ENCODE data around the gene ASXL1.

DNA sequence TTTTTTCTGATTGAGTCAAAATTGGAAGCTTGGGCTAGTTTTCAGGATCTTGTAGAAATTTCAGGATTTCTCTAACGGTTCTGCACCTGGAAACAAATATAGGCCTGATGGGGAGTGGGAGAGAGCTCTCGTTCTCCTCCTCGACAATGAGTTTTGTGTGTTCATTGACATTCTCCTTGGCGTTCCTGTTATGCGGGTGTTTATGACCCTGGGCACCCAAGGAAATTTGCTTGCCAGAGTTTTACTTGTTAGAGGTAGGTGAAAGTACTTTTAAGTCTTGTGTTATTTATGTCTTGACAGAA, 2.2 kb downstream of the ASXL1 start:
- TF ChIP-seq POLR2A (IDR thresholded peaks at IDR 0.05) = no peak
- TF ChIP-seq, protein P1, sequence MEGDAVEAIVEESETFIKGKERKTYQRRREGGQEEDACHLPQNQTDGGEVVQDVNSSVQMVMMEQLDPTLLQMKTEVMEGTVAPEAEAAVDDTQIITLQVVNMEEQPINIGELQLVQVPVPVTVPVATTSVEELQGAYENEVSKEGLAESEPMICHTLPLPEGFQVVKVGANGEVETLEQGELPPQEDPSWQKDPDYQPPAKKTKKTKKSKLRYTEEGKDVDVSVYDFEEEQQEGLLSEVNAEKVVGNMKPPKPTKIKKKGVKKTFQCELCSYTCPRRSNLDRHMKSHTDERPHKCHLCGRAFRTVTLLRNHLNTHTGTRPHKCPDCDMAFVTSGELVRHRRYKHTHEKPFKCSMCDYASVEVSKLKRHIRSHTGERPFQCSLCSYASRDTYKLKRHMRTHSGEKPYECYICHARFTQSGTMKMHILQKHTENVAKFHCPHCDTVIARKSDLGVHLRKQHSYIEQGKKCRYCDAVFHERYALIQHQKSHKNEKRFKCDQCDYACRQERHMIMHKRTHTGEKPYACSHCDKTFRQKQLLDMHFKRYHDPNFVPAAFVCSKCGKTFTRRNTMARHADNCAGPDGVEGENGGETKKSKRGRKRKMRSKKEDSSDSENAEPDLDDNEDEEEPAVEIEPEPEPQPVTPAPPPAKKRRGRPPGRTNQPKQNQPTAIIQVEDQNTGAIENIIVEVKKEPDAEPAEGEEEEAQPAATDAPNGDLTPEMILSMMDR (IDR thresholded peaks at IDR 0.05) = no peak
- TF ChIP-seq POLR2AphosphoS5 (IDR thresholded peaks at IDR 0.05) = no peak
- TF ChIP-seq EP300 (IDR thresholded peaks at IDR 0.05) = no peak
